Trophoblast cell (in vitro differentiated cells and primary cell): ENCODE data around the gene TNS2.

Experiments used
- DNase-seq, 2 donors: peaks; one replicate each; pipeline ENCODE4 v3.0.0-alpha.2; 2016
- H2AFZ ChIP-seq: 2 replicates; pipeline ENCODE4 v1.6.1; 2013; ENCODE audit warnings: low read length, moderate library complexity, mild to moderate bottlenecking; ENCODE audit not compliant: insufficient read depth, poor library complexity
- H2AK5ac ChIP-seq: 2 replicates; pipeline ENCODE4 v1.6.1; 2013; ENCODE audit warnings: mild to moderate bottlenecking, low read length
- H2BK120ac ChIP-seq: 2 replicates; pipeline ENCODE4 v1.6.1; 2013; ENCODE audit warnings: low read length, mild to moderate bottlenecking, moderate library complexity; ENCODE audit not compliant: insufficient read depth, poor library complexity
- H2BK12ac ChIP-seq: 2 replicates; pipeline ENCODE4 v1.6.1; 2013; ENCODE audit warnings: mild to moderate bottlenecking, low read length, moderate library complexity
- H2BK5ac ChIP-seq: 2 replicates; pipeline ENCODE4 v1.6.1; 2013; ENCODE audit warnings: low read length, low read depth, moderate library complexity, mild to moderate bottlenecking; ENCODE audit not compliant: poor library complexity
- H3K14ac ChIP-seq: 2 replicates; pipeline ENCODE4 v1.6.1; 2013; ENCODE audit warnings: mild to moderate bottlenecking, low read length
- H3K18ac ChIP-seq: 2 replicates; pipeline ENCODE4 v1.6.1; 2013; ENCODE audit warnings: mild to moderate bottlenecking, low read length
- H3K23ac ChIP-seq: 2 replicates; pipeline ENCODE4 v1.6.1; 2013; ENCODE audit warnings: low read length
- H3K27ac ChIP-seq: 2 replicates; pipeline ENCODE4 v1.5.1; 2013; ENCODE audit warnings: low read depth, mild to moderate bottlenecking, inconsistent platforms, low read length, moderate library complexity
- H3K27me3 ChIP-seq: 2 replicates; pipeline ENCODE4 v1.6.1; 2013; ENCODE audit warnings: inconsistent platforms, mild to moderate bottlenecking, low read length, moderate library complexity; ENCODE audit not compliant: insufficient read depth
- H3K36me3 ChIP-seq, 2 experiments: 1 replicate in 1 of 2; 2 replicates in 1 of 2; pipeline ENCODE4 v1.6.1; 2013; ENCODE audit warnings: low read length in 2 of 2, mild to moderate bottlenecking in 2 of 2, moderate library complexity in 1 of 2; ENCODE audit not compliant: insufficient read depth in 2 of 2, control insufficient read depth in 1 of 2
- H3K4ac ChIP-seq: 2 replicates; pipeline ENCODE4 v1.6.1; 2013; ENCODE audit warnings: low read depth, mild to moderate bottlenecking, low read length, moderate library complexity
- H3K4me1 ChIP-seq, 2 experiments: 1 replicate in 1 of 2; 2 replicates in 1 of 2; pipeline ENCODE4 v1.6.1; 2013; ENCODE audit warnings: low read length in 2 of 2, mild to moderate bottlenecking in 2 of 2, moderate library complexity in 1 of 2; ENCODE audit not compliant: insufficient read depth in 2 of 2, control insufficient read depth in 1 of 2
- H3K4me2 ChIP-seq: 2 replicates; pipeline ENCODE4 v1.6.1; 2013; ENCODE audit warnings: inconsistent platforms, mild to moderate bottlenecking, low read length, moderate library complexity
- H3K4me3 ChIP-seq: 2 replicates; pipeline ENCODE4 v1.5.1; 2013; ENCODE audit warnings: mild to moderate bottlenecking, low read depth, low read length, inconsistent platforms
- H3K79me1 ChIP-seq: one replicate; pipeline ENCODE4 v1.6.1; 2013; ENCODE audit warnings: low read length
- H3K79me2 ChIP-seq: 2 replicates; pipeline ENCODE4 v1.6.1; 2013; ENCODE audit warnings: low read length, mild to moderate bottlenecking; ENCODE audit not compliant: control insufficient read depth, insufficient read depth, poor library complexity
- H3K9ac ChIP-seq: 2 replicates; pipeline ENCODE4 v1.6.1; 2013; ENCODE audit warnings: mild to moderate bottlenecking, low read length
- H3K9me3 ChIP-seq: 2 replicates; pipeline ENCODE4 v1.6.1; 2013; ENCODE audit warnings: low read depth, mild to moderate bottlenecking, control low read depth, inconsistent platforms, low read length; ENCODE audit not compliant: insufficient read depth
- H4K12ac ChIP-seq: 2 replicates; pipeline ENCODE4 v1.6.1; 2013; ENCODE audit warnings: low read depth, mild to moderate bottlenecking, low read length, moderate library complexity
- H4K8ac ChIP-seq: 2 replicates; pipeline ENCODE4 v1.6.1; 2013; ENCODE audit warnings: low read depth, mild to moderate bottlenecking, low read length, moderate library complexity
- H4K91ac ChIP-seq: one replicate; pipeline ENCODE4 v1.6.1; 2013; ENCODE audit warnings: low read depth, mild to moderate bottlenecking, low read length, moderate library complexity
- WGBS: extraction: QIAGEN DNeasy Blood & Tissue Kit; methylation state at CpG from one replicate; pipeline ENCODE4 v1.1.7; 2013; ENCODE audit warnings: missing lambda C conversion rate; ENCODE audit not compliant: insufficient read length, insufficient coverage; ENCODE audit errors: extremely low coverage; 5-methylcytosine and 5-hydroxymethylcytosine counted together

TNS2 gene

GRCh38 chr12:53070877-53071492, 21.1 kb downstream of the TNS2 start:
- Histone ChIP-seq H2AFZ (no peak overlapping the region), H4K8ac (no peak overlapping the region), H3K9me3 (peaks cover 2% of the 10 kb centered on the region), H3K18ac (no peak overlapping the region), H3K23ac (no peak overlapping the region), H3K27ac (no peak overlapping the region), H3K36me3 (peaks cover 12 to 16% of the 10 kb centered on the region in 2 experiments), H3K27me3 (no peaks in the 10 kb centered on the region), H3K4me2 (no peak overlapping the region), H3K79me2 (no peaks in the 10 kb centered on the region), H2AK5ac (no peak overlapping the region), H4K91ac (no peak overlapping the region), H3K4me1 (no peaks in the 10 kb centered on the region), H2BK5ac (no peak overlapping the region), H3K4ac (no peak overlapping the region), H3K9ac (no peak overlapping the region), H3K79me1 (no peaks in the 10 kb centered on the region), H2BK120ac (no peak overlapping the region), H4K12ac (no peak overlapping the region), H3K14ac (no peak overlapping the region), H3K4me3 (no peak overlapping the region), H2BK12ac (no peak overlapping the region)
- no CpG with 5 or more reads among the region's 7 CpGs for WGBS
- no peak for DNase-seq

- WGBS = no CpG with 5 or more reads among the region's 11 CpGs
- no peak overlapping the region for H2BK5ac ChIP-seq
- H2BK12ac ChIP-seq = no peak overlapping the region
- no peak overlapping the region for H3K9ac ChIP-seq
- no peaks in the 10 kb centered on the region for H3K27me3 ChIP-seq
- no peak overlapping the region for H3K4ac ChIP-seq
- no peak overlapping the region for H2BK120ac ChIP-seq
- H4K91ac ChIP-seq = no peak overlapping the region
- no peak overlapping the region for H4K12ac ChIP-seq
- no peak overlapping the region for H3K23ac ChIP-seq
- H3K79me2 ChIP-seq = no peaks in the 10 kb centered on the region
- H3K4me1 ChIP-seq = no peaks in the 10 kb centered on the region
- H3K79me1 ChIP-seq = no peaks in the 10 kb centered on the region
- H3K18ac ChIP-seq = no peak overlapping the region
- peaks cover 15 to 17% of the 10 kb centered on the region in 2 experiments for H3K36me3 ChIP-seq
- no peak overlapping the region for H3K14ac ChIP-seq
- no peak for DNase-seq
- H3K9me3 ChIP-seq = peaks cover 3% of the 10 kb centered on the region
- no peak overlapping the region for H2AFZ ChIP-seq
- no peak overlapping the region for H3K27ac ChIP-seq
- no peak overlapping the region for H4K8ac ChIP-seq
- H3K4me2 ChIP-seq = no peak overlapping the region
- H2AK5ac ChIP-seq = no peak overlapping the region
- no peak overlapping the region for H3K4me3 ChIP-seq
Measured at GRCh38 chr12:53071591-53072551, 22.0 kb downstream of the TNS2 start.

GRCh38 chr12:53073881-53074280, 24.0 kb downstream of the TNS2 start:
- Histone ChIP-seq H4K8ac (no peak overlapping the region), H3K79me1 (peaks cover 3% of the 10 kb centered on the region), H2BK5ac (no peak overlapping the region), H3K4me2 (no peak overlapping the region), H2AK5ac (no peak overlapping the region), H3K14ac (no peak overlapping the region), H3K27me3 (no peaks in the 10 kb centered on the region), H3K9me3 (peaks cover 5% of the 10 kb centered on the region), H2BK12ac (no peak overlapping the region), H4K12ac (no peak overlapping the region), H3K27ac (no peak overlapping the region), H3K23ac (no peak overlapping the region), H3K36me3 (peaks cover 14 to 15% of the 10 kb centered on the region in 2 experiments), H2BK120ac (no peak overlapping the region), H3K4me1 (peaks cover 3 to 5% of the 10 kb centered on the region in 2 experiments), H4K91ac (no peak overlapping the region), H3K4ac (no peak overlapping the region), H3K79me2 (peaks cover 3% of the 10 kb centered on the region), H2AFZ (no peak overlapping the region), H3K18ac (no peak overlapping the region), H3K4me3 (no peak overlapping the region), H3K9ac (no peak overlapping the region)
- no CpG with 5 or more reads among the region's 6 CpGs for WGBS
- DNase-seq = no peak

GRCh38 chr12:53074283-53074998, 24.6 kb downstream of the TNS2 start:
- no peak overlapping the region for H2BK12ac ChIP-seq
- no peak for DNase-seq
- no peak overlapping the region for H2BK120ac ChIP-seq
- no CpG with 5 or more reads among the region's 11 CpGs for WGBS
- no peak overlapping the region for H3K23ac ChIP-seq
- H3K4ac ChIP-seq = no peak overlapping the region
- peaks cover 3% of the 10 kb centered on the region for H3K9me3 ChIP-seq
- peaks cover 4% of the 10 kb centered on the region for H3K79me1 ChIP-seq
- H4K8ac ChIP-seq = no peak overlapping the region
- H3K4me2 ChIP-seq = no peak overlapping the region
- H3K14ac ChIP-seq = no peak overlapping the region
- H3K27ac ChIP-seq = no peak overlapping the region
- no peak overlapping the region for H3K4me3 ChIP-seq
- H3K36me3 ChIP-seq = peaks cover 14 to 15% of the 10 kb centered on the region in 2 experiments
- no peaks in the 10 kb centered on the region for H3K27me3 ChIP-seq
- H2AK5ac ChIP-seq = no peak overlapping the region
- no peak overlapping the region for H4K12ac ChIP-seq
- H4K91ac ChIP-seq = no peak overlapping the region
- H3K9ac ChIP-seq = no peak overlapping the region
- H2BK5ac ChIP-seq = no peak overlapping the region
- H3K4me1 ChIP-seq = peaks cover 3 to 5% of the 10 kb centered on the region in 2 experiments
- H3K18ac ChIP-seq = no peak overlapping the region
- no peak overlapping the region for H2AFZ ChIP-seq
- peaks cover 5% of the 10 kb centered on the region for H3K79me2 ChIP-seq
